Measurements from ENCODE around the gene ADPRHL1. TPM values are rescaled to one million over a fixed set of nuclear protein-coding genes. Genes with fewer than 3 reads are reported as not detected.

ADPRHL1 gene
- total RNA-seq, 1 donor from 2014 or later: 0.22 TPM

GRCh38 chr13:113469582-113469981, 16.3 kb upstream of the ADPRHL1 start:
- Mint-ChIP-seq H3K4me3 (peak overlapping the region; percentile 70), H3K9me3 (peaks cover 10% of the 10 kb centered on the region), H3K4me1 (peaks cover 26% of the 10 kb centered on the region), H3K27ac (peak overlapping the region; percentile 38), H3K27me3 (ENCODE audit: insufficient read depth, low read depth) (no peaks in the 10 kb centered on the region), H3K36me3 (peaks cover 38% of the 10 kb centered on the region)
- no peak overlapping the region for H3K4me3 ChIP-seq
- no peak for DNase-seq (ENCODE audit: low spot score)
- H3K27ac ChIP-seq: peak overlapping the region; percentile 88
- no peaks in the 10 kb centered on the region for H4K20me1 ChIP-seq (ENCODE audit: low read depth)
- no peak overlapping the region for H3K9ac ChIP-seq
- H3K4me2 ChIP-seq: no peak overlapping the region
- H3K36me3 ChIP-seq: peaks cover 3% of the 10 kb centered on the region
- H3K9me3 ChIP-seq (ENCODE audit: low read depth): no peaks in the 10 kb centered on the region
- no peaks in the 10 kb centered on the region for H3K27me3 ChIP-seq
- H3K79me2 ChIP-seq (ENCODE audit: low read depth): peaks cover 37% of the 10 kb centered on the region
- no peak overlapping the region for H2AFZ ChIP-seq (replicated peaks)
- peaks cover 33% of the 10 kb centered on the region for H3F3A ChIP-seq (ENCODE audit: low read depth)
- TF ChIP-seq EZH2phosphoT487 (IDR thresholded peaks at IDR 0.05) (no peak), EZH2 (IDR thresholded peaks at IDR 0.05) (no peak)
- TF ChIP-seq, protein P1, sequence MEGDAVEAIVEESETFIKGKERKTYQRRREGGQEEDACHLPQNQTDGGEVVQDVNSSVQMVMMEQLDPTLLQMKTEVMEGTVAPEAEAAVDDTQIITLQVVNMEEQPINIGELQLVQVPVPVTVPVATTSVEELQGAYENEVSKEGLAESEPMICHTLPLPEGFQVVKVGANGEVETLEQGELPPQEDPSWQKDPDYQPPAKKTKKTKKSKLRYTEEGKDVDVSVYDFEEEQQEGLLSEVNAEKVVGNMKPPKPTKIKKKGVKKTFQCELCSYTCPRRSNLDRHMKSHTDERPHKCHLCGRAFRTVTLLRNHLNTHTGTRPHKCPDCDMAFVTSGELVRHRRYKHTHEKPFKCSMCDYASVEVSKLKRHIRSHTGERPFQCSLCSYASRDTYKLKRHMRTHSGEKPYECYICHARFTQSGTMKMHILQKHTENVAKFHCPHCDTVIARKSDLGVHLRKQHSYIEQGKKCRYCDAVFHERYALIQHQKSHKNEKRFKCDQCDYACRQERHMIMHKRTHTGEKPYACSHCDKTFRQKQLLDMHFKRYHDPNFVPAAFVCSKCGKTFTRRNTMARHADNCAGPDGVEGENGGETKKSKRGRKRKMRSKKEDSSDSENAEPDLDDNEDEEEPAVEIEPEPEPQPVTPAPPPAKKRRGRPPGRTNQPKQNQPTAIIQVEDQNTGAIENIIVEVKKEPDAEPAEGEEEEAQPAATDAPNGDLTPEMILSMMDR (IDR thresholded peaks at IDR 0.05): no peak
- peaks cover 14% of the 10 kb centered on the region for H3K4me1 ChIP-seq

GRCh38 chr13:113468472-113469201, 15.3 kb upstream of the ADPRHL1 start:
- no peak overlapping the region for H3K9ac ChIP-seq
- H3K27ac ChIP-seq: peak overlapping the region; percentile 88
- H3K27me3 ChIP-seq: no peaks in the 10 kb centered on the region
- TF ChIP-seq EZH2 (IDR thresholded peaks at IDR 0.05) (no peak), EZH2phosphoT487 (IDR thresholded peaks at IDR 0.05) (no peak)
- TF ChIP-seq, protein P1 (IDR thresholded peaks at IDR 0.05): no peak
- H3F3A ChIP-seq (ENCODE audit: low read depth): peaks cover 33% of the 10 kb centered on the region
- no peaks in the 10 kb centered on the region for H3K9me3 ChIP-seq (ENCODE audit: low read depth)
- H4K20me1 ChIP-seq (ENCODE audit: low read depth): no peaks in the 10 kb centered on the region
- peak overlapping the region; percentile 32 for H3K4me3 ChIP-seq
- peak; percentile 68 for DNase-seq (ENCODE audit: low spot score)
- peaks cover 10% of the 10 kb centered on the region for H3K9me3 Mint-ChIP-seq
- peaks cover 14% of the 10 kb centered on the region for H3K4me1 ChIP-seq
- H3K27me3 Mint-ChIP-seq (ENCODE audit: insufficient read depth, low read depth): no peaks in the 10 kb centered on the region
- peaks cover 3% of the 10 kb centered on the region for H3K36me3 ChIP-seq
- H3K27ac Mint-ChIP-seq: peak overlapping the region; percentile 96
- H3K4me3 Mint-ChIP-seq: peak overlapping the region; percentile 70
- H3K4me1 Mint-ChIP-seq: peaks cover 26% of the 10 kb centered on the region
- peaks cover 37% of the 10 kb centered on the region for H3K79me2 ChIP-seq (ENCODE audit: low read depth)
- H2AFZ ChIP-seq (replicated peaks): peak overlapping the region; percentile 71
- peak overlapping the region; percentile 75 for H3K4me2 ChIP-seq
- peaks cover 30% of the 10 kb centered on the region for H3K36me3 Mint-ChIP-seq

GRCh38 chr13:113468029-113468428, 14.7 kb upstream of the ADPRHL1 start:
- Mint-ChIP-seq H3K36me3 (peaks cover 23% of the 10 kb centered on the region), H3K27ac (peak overlapping the region; percentile 96), H3K4me3 (peak overlapping the region; percentile 70), H3K27me3 (ENCODE audit: insufficient read depth, low read depth) (no peaks in the 10 kb centered on the region), H3K4me1 (peaks cover 26% of the 10 kb centered on the region), H3K9me3 (peaks cover 10% of the 10 kb centered on the region)
- Histone ChIP-seq H3F3A (ENCODE audit: low read depth) (peaks cover 33% of the 10 kb centered on the region), H4K20me1 (ENCODE audit: low read depth) (no peaks in the 10 kb centered on the region), H3K4me1 (peaks cover 14% of the 10 kb centered on the region), H3K27ac (peak overlapping the region; percentile 88), H2AFZ (replicated peaks) (peak overlapping the region; percentile 71), H3K79me2 (ENCODE audit: low read depth) (peaks cover 37% of the 10 kb centered on the region), H3K27me3 (no peaks in the 10 kb centered on the region), H3K4me2 (peak overlapping the region; percentile 75), H3K9ac (no peak overlapping the region), H3K9me3 (ENCODE audit: low read depth) (no peaks in the 10 kb centered on the region), H3K4me3 (peak overlapping the region; percentile 32), H3K36me3 (peaks cover 3% of the 10 kb centered on the region)
- DNase-seq (ENCODE audit: low spot score): no peak
- TF ChIP-seq EZH2phosphoT487 (IDR thresholded peaks at IDR 0.05) (no peak), EZH2 (IDR thresholded peaks at IDR 0.05) (no peak)
- TF ChIP-seq, protein P1 (IDR thresholded peaks at IDR 0.05): no peak
